SK-N-SH treated with all-trans-retinoic acid at 6 μM for 48 hours (cell line): ENCODE data around the gene ASCL2.

Experiments used
- ATAC-seq: fragments of 200-7000 bp; cut with Tn5 transposase; 3 replicates; pipeline ENCODE4 v1.9.1; 2020; ENCODE audit warnings: mild to moderate bottlenecking, moderate library complexity
- ARNTL ChIP-seq: fragments of 450-650 bp; formaldehyde crosslinking; IDR thresholded peaks from 2 replicates; pipeline ENCODE4 v1.5.0; 2020; ENCODE audit warnings: low read depth, mild to moderate bottlenecking, moderate library complexity, borderline replicate concordance
- BACH2 ChIP-seq: fragments of 250-450 bp; sonication (Bioruptor Pico); IDR thresholded peaks from 2 replicates; pipeline ENCODE4 v1.9.0; 2021; ENCODE audit warnings: mild to moderate bottlenecking, borderline replicate concordance
- ESRRG ChIP-seq: fragments of 250-450 bp; sonication (Bioruptor Pico); IDR thresholded peaks from 2 replicates; pipeline ENCODE4 v1.6.1; 2021; ENCODE audit warnings: mild to moderate bottlenecking
- GLIS3 ChIP-seq: fragments of 250-450 bp; sonication (Bioruptor Pico); IDR thresholded peaks from 2 replicates; pipeline ENCODE4 v1.5.0; 2020; ENCODE audit warnings: mild to moderate bottlenecking, moderate library complexity
- ISL1 ChIP-seq: fragments of 250-450 bp; sonication (Bioruptor Pico); IDR thresholded peaks from 2 replicates; pipeline ENCODE4 v2.1.2; 2022; ENCODE audit warnings: mild to moderate bottlenecking, moderate library complexity
- POU6F1 ChIP-seq: fragments of 250-450 bp; sonication (Bioruptor Pico); IDR thresholded peaks from 2 replicates; pipeline ENCODE4 v1.8.0; 2021; ENCODE audit warnings: low read depth, mild to moderate bottlenecking, moderate library complexity, borderline replicate concordance
- RARB ChIP-seq: fragments of 250-450 bp; sonication (Bioruptor Pico); IDR thresholded peaks from 2 replicates; pipeline ENCODE4 v1.8.0; 2021; ENCODE audit warnings: mild to moderate bottlenecking, moderate library complexity
- SNAI2 ChIP-seq: fragments of 250-450 bp; sonication (Bioruptor Pico); IDR thresholded peaks from 2 replicates; pipeline ENCODE4 v1.5.0; 2020; ENCODE audit warnings: mild to moderate bottlenecking, moderate library complexity
- TCF4 ChIP-seq: fragments of 250-450 bp; sonication (Bioruptor Pico); IDR thresholded peaks from 2 replicates; pipeline ENCODE4 v1.8.0; 2021; ENCODE audit warnings: mild to moderate bottlenecking, moderate library complexity, borderline replicate concordance
- TOX ChIP-seq: fragments of 250-450 bp; sonication (Bioruptor Pico); IDR thresholded peaks from 2 replicates; pipeline ENCODE4 v1.8.0; 2021; ENCODE audit warnings: mild to moderate bottlenecking, moderate library complexity, borderline replicate concordance
- ZNF565 ChIP-seq: fragments of 450-650 bp; formaldehyde crosslinking; conservative IDR thresholded peaks from 2 replicates; pipeline ENCODE4 v1.5.0; 2020; ENCODE audit warnings: low read depth, mild to moderate bottlenecking, moderate library complexity
- ZNF70 ChIP-seq: fragments of 450-650 bp; formaldehyde crosslinking; IDR thresholded peaks from 2 replicates; pipeline ENCODE4 v1.5.0; 2020; ENCODE audit warnings: mild to moderate bottlenecking, moderate library complexity
- ZNF8 ChIP-seq: fragments of 450-650 bp; formaldehyde crosslinking; IDR thresholded peaks from 2 replicates; pipeline ENCODE4 v1.5.0; 2020; ENCODE audit warnings: mild to moderate bottlenecking, moderate library complexity
- TF ChIP-seq, protein P1 (sequence below): fragments of 250-450 bp; sonication (Bioruptor Pico); IDR thresholded peaks from 2 replicates; pipeline ENCODE4 v1.5.0; 2020; ENCODE audit warnings: mild to moderate bottlenecking, moderate library complexity
- TF ChIP-seq, protein P2 (sequence below): fragments of 250-450 bp; sonication (Bioruptor Pico); IDR thresholded peaks from 2 replicates; pipeline ENCODE4 v1.5.1; 2020; ENCODE audit warnings: low read depth, mild to moderate bottlenecking, moderate library complexity
- TF ChIP-seq, protein P3 (sequence below): fragments of 250-450 bp; sonication (Bioruptor Pico); IDR thresholded peaks from 2 replicates; pipeline ENCODE4 v1.5.1; 2021; ENCODE audit warnings: mild to moderate bottlenecking, moderate library complexity
- TF ChIP-seq, protein P4 (sequence below): fragments of 250-450 bp; sonication (Bioruptor Pico); IDR thresholded peaks from 2 replicates; pipeline ENCODE4 v1.8.0; 2020; ENCODE audit warnings: mild to moderate bottlenecking, moderate library complexity, borderline replicate concordance

Gene ASCL2

DNA sequence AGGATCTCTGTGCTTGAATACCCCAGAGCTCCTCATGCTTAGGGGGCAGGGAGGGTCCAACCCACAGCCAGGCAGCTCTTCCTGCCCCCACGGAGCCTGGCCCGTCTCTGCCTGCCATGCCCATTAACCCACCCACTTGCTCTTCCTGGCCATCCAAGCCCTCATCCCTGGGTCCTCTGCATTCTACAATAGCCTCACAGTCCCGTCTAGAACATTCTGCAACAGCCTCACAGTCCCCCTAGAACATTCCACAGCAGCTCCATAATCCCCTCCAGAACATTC lies 46.5 kb upstream of the ASCL2 start:
- TF ChIP-seq ESRRG (CRISPR knock-in tag) (no peak), ARNTL (CRISPR knock-in tag) (no peak), TOX (CRISPR knock-in tag) (no peak), GLIS3 (CRISPR knock-in tag) (no peak), BACH2 (CRISPR knock-in tag) (no peak), TCF4 (no peak), SNAI2 (CRISPR knock-in tag) (no peak), ZNF8 (no peak), RARB (CRISPR knock-in tag) (no peak)
- TF ChIP-seq, protein P1, sequence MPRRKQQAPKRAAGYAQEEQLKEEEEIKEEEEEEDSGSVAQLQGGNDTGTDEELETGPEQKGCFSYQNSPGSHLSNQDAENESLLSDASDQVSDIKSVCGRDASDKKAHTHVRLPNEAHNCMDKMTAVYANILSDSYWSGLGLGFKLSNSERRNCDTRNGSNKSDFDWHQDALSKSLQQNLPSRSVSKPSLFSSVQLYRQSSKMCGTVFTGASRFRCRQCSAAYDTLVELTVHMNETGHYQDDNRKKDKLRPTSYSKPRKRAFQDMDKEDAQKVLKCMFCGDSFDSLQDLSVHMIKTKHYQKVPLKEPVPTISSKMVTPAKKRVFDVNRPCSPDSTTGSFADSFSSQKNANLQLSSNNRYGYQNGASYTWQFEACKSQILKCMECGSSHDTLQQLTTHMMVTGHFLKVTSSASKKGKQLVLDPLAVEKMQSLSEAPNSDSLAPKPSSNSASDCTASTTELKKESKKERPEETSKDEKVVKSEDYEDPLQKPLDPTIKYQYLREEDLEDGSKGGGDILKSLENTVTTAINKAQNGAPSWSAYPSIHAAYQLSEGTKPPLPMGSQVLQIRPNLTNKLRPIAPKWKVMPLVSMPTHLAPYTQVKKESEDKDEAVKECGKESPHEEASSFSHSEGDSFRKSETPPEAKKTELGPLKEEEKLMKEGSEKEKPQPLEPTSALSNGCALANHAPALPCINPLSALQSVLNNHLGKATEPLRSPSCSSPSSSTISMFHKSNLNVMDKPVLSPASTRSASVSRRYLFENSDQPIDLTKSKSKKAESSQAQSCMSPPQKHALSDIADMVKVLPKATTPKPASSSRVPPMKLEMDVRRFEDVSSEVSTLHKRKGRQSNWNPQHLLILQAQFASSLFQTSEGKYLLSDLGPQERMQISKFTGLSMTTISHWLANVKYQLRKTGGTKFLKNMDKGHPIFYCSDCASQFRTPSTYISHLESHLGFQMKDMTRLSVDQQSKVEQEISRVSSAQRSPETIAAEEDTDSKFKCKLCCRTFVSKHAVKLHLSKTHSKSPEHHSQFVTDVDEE, result no peak
- TF ChIP-seq, protein P2, sequence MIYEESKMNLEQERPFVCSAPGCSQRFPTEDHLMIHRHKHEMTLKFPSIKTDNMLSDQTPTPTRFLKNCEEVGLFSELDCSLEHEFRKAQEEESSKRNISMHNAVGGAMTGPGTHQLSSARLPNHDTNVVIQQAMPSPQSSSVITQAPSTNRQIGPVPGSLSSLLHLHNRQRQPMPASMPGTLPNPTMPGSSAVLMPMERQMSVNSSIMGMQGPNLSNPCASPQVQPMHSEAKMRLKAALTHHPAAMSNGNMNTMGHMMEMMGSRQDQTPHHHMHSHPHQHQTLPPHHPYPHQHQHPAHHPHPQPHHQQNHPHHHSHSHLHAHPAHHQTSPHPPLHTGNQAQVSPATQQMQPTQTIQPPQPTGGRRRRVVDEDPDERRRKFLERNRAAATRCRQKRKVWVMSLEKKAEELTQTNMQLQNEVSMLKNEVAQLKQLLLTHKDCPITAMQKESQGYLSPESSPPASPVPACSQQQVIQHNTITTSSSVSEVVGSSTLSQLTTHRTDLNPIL (CRISPR knock-in tag), result no peak
- TF ChIP-seq, protein P3, sequence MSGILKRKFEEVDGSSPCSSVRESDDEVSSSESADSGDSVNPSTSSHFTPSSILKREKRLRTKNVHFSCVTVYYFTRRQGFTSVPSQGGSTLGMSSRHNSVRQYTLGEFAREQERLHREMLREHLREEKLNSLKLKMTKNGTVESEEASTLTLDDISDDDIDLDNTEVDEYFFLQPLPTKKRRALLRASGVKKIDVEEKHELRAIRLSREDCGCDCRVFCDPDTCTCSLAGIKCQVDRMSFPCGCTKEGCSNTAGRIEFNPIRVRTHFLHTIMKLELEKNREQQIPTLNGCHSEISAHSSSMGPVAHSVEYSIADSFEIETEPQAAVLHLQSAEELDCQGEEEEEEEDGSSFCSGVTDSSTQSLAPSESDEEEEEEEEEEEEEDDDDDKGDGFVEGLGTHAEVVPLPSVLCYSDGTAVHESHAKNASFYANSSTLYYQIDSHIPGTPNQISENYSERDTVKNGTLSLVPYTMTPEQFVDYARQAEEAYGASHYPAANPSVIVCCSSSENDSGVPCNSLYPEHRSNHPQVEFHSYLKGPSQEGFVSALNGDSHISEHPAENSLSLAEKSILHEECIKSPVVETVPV, result no peak
- no peak for ATAC-seq

DNA sequence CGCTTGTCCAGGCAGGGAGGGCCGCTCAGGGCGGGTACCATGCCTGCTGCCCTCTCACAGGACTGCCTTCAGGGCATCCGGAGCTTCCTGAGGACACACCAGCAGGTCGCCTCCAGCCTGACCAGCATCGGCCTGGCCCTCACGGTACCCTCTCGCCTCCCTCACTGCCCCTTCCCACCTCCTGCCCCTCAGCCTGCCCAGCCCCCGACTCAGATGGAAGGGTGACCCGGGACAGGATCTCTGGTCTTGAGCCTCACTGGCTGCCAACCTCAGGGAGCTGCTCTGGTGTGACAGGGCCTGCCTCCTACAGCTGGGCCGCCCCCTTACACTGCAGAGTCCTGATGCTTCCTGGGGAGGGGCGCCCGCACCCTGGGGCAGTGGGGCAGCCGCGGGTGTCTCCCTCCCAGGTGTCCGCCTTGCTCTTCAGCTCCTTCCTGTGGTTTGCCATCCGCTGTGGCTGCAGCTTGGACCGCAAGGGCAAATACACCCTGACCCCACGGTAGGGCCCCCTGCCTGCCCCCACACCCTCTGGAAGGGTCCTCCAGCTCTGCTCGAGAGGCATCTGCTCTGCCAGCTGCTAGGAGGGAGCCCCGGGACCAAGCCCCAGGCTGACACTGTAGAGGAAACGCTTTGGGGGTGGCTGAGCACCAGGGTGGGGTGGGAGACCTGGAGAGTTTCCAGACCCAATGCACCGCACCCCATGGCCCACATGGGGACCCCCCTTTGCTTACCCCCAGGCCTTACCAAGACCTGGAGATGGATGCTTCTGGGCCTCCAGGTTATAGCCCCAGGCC lies 46.0 kb upstream of the ASCL2 start:
- no peak for ATAC-seq
- TF ChIP-seq TOX (CRISPR knock-in tag), result no peak
- TF ChIP-seq, protein P4, sequence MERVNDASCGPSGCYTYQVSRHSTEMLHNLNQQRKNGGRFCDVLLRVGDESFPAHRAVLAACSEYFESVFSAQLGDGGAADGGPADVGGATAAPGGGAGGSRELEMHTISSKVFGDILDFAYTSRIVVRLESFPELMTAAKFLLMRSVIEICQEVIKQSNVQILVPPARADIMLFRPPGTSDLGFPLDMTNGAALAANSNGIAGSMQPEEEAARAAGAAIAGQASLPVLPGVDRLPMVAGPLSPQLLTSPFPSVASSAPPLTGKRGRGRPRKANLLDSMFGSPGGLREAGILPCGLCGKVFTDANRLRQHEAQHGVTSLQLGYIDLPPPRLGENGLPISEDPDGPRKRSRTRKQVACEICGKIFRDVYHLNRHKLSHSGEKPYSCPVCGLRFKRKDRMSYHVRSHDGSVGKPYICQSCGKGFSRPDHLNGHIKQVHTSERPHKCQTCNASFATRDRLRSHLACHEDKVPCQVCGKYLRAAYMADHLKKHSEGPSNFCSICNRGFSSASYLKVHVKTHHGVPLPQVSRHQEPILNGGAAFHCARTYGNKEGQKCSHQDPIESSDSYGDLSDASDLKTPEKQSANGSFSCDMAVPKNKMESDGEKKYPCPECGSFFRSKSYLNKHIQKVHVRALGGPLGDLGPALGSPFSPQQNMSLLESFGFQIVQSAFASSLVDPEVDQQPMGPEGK, result no peak

- peak; percentile 28; the same call in 2 of the 3 replicates for ATAC-seq
- TF ChIP-seq GLIS3 (CRISPR knock-in tag) (no peak), TCF4 (no peak), ISL1 (CRISPR knock-in tag) (no peak), ZNF565 (CRISPR knock-in tag) (no peak), ZNF8 (no peak)
- TF ChIP-seq, protein P2 (CRISPR knock-in tag), result no peak
Observed at GRCh38 chr11:2315395-2316168, 45.2 kb upstream of the ASCL2 start.

- ATAC-seq, result peak; percentile 85
- TF ChIP-seq ZNF8 (no peak), POU6F1 (CRISPR knock-in tag) (no peak), ZNF565 (CRISPR knock-in tag) (no peak), BACH2 (CRISPR knock-in tag) (no peak), TCF4 (no peak), ZNF70 (no peak)
- TF ChIP-seq, protein P2 (CRISPR knock-in tag), result no peak
- TF ChIP-seq, protein P4, result no peak
Observed at GRCh38 chr11:2314525-2315394, 44.4 kb upstream of the ASCL2 start.
